ENCODE results near the gene MSMB. TPM values are rescaled to one million over a fixed set of nuclear protein-coding genes. Genes with fewer than 3 reads are reported as not detected.

Gene MSMB
- total and polyA plus RNA-seq, 2 donors from 2014 or later: not detected

- Histone ChIP-seq H3K4me3 (ENCODE audit: low read length in 3 of 3) (no peak overlapping the region), H3K9me3 (ENCODE audit: control insufficient read depth in 2 of 3, insufficient read depth in 1 of 3, low read length in 3 of 3) (no peaks in the 10 kb centered on the region), H3K9ac (ENCODE audit: low read length in 3 of 3) (no peak overlapping the region), H3K36me3 (ENCODE audit: control insufficient read depth in 2 of 3, insufficient read depth in 3 of 3, low read length in 3 of 3) (no peaks in the 10 kb centered on the region), H3K27ac (ENCODE audit: low read depth in 2 of 2, low read length in 2 of 2) (no peak overlapping the region), H3K27me3 (ENCODE audit: control insufficient read depth, insufficient read depth, low read length) (no peaks in the 10 kb centered on the region), H3K4me1 (ENCODE audit: control insufficient read depth in 2 of 3, insufficient read depth in 2 of 3, low read depth in 1 of 3, low read length in 3 of 3) (no peaks in the 10 kb centered on the region)
- TF ChIP-seq CTCF (IDR thresholded peaks at IDR 0.05; ENCODE audit: borderline replicate concordance, extremely low read depth, insufficient read depth): no peak
- FAIRE-seq: no peak
- no peak for DNase-seq
- intact Hi-C loops (cut with DNase I): no loop called here
Observed at GRCh38 chr10:46048152-46048551, 2.1 kb upstream of the MSMB start.

- Histone ChIP-seq H3K36me3 (ENCODE audit: control insufficient read depth in 2 of 3, insufficient read depth in 3 of 3, low read length in 3 of 3) (no peaks in the 10 kb centered on the region), H3K4me3 (ENCODE audit: low read length in 3 of 3) (no peak overlapping the region), H3K9ac (ENCODE audit: low read length in 3 of 3) (no peak overlapping the region), H3K27ac (ENCODE audit: low read depth in 2 of 2, low read length in 2 of 2) (no peak overlapping the region), H3K27me3 (ENCODE audit: control insufficient read depth, insufficient read depth, low read length) (no peaks in the 10 kb centered on the region), H3K9me3 (ENCODE audit: control insufficient read depth in 2 of 3, insufficient read depth in 1 of 3, low read length in 3 of 3) (no peaks in the 10 kb centered on the region), H3K4me1 (ENCODE audit: control insufficient read depth in 2 of 3, insufficient read depth in 2 of 3, low read depth in 1 of 3, low read length in 3 of 3) (no peaks in the 10 kb centered on the region)
- FAIRE-seq (no peak), DNase-seq (no peak)
- intact Hi-C loops (cut with DNase I): no loop called here
- TF ChIP-seq CTCF (IDR thresholded peaks at IDR 0.05; ENCODE audit: borderline replicate concordance, extremely low read depth, insufficient read depth): no peak
Observed at GRCh38 chr10:46042527-46042926, 3.5 kb downstream of the MSMB start.

- DNase-seq (no peak), FAIRE-seq (no peak)
- H3K4me3 ChIP-seq (ENCODE audit: low read length in 3 of 3): no peak overlapping the region
- H3K9me3 ChIP-seq (ENCODE audit: control insufficient read depth in 2 of 3, insufficient read depth in 1 of 3, low read length in 3 of 3): no peaks in the 10 kb centered on the region
- no peak overlapping the region for H3K9ac ChIP-seq (ENCODE audit: low read length in 3 of 3)
- TF ChIP-seq CTCF (IDR thresholded peaks at IDR 0.05; ENCODE audit: borderline replicate concordance, extremely low read depth, insufficient read depth): no peak
- H3K27me3 ChIP-seq (ENCODE audit: control insufficient read depth, insufficient read depth, low read length): no peaks in the 10 kb centered on the region
- H3K27ac ChIP-seq (ENCODE audit: low read depth in 2 of 2, low read length in 2 of 2): no peak overlapping the region
- intact Hi-C loops (cut with DNase I): no loop called here
- H3K4me1 ChIP-seq (ENCODE audit: control insufficient read depth in 2 of 3, insufficient read depth in 2 of 3, low read depth in 1 of 3, low read length in 3 of 3): no peaks in the 10 kb centered on the region
- H3K36me3 ChIP-seq (ENCODE audit: control insufficient read depth in 2 of 3, insufficient read depth in 3 of 3, low read length in 3 of 3): no peaks in the 10 kb centered on the region
Observed at GRCh38 chr10:46040004-46040403, 6.1 kb downstream of the MSMB start.

Measured in kidney (tissue), 14 donors.